Astrocyte (in vitro differentiated cells and primary cell): ENCODE measurements around the gene HIBADH. TPM values are rescaled to one million over a fixed set of nuclear protein-coding genes. Genes with fewer than 3 reads are reported as not detected.

Experiments
- DNase-seq: peaks from one replicate; pipeline ENCODE4 v3.0.0-alpha.2; 2010; ENCODE audit warnings: low read depth
- FAIRE-seq: peaks from 2 replicates; lab custom pipeline; 2011; peaks lifted over from hg19 to GRCh38; lab: Jason Lieb, UNC
- H2AFZ ChIP-seq: 2 replicates; pipeline ENCODE4 v1.6.0; 2012; ENCODE audit warnings: low read depth, low read length, inconsistent platforms
- H3K27ac ChIP-seq: 2 replicates; pipeline ENCODE4 v1.5.1; 2011; ENCODE audit warnings: low read depth, low read length, inconsistent platforms
- H3K27me3 ChIP-seq: 2 replicates; pipeline ENCODE4 v1.6.0; 2011; ENCODE audit warnings: low read length, inconsistent platforms; ENCODE audit not compliant: insufficient read depth
- H3K36me3 ChIP-seq: 2 replicates; pipeline ENCODE4 v1.5.1; 2011; ENCODE audit warnings: low read length, inconsistent platforms; ENCODE audit not compliant: insufficient read depth
- H3K4me1 ChIP-seq: 2 replicates; pipeline ENCODE4 v1.5.1; 2011; ENCODE audit warnings: low read length, inconsistent platforms; ENCODE audit not compliant: insufficient read depth
- H3K4me2 ChIP-seq: 2 replicates; pipeline ENCODE4 v1.6.0; 2012; ENCODE audit warnings: low read length, inconsistent platforms
- H3K4me3 ChIP-seq: 2 replicates; pipeline ENCODE4 v1.5.1; 2011; ENCODE audit warnings: low read depth, mild to moderate bottlenecking, low read length, inconsistent platforms; ENCODE audit not compliant: insufficient read depth
- H3K79me2 ChIP-seq: 2 replicates; pipeline ENCODE4 v1.6.0; 2012; ENCODE audit warnings: mild to moderate bottlenecking, low read length, inconsistent platforms; ENCODE audit not compliant: insufficient read depth
- H3K9ac ChIP-seq: 2 replicates; pipeline ENCODE4 v1.6.0; 2012; ENCODE audit warnings: mild to moderate bottlenecking, low read length, inconsistent platforms
- H3K9me3 ChIP-seq: 2 replicates; pipeline ENCODE4 v1.5.1; 2012; ENCODE audit warnings: low read depth, mild to moderate bottlenecking, low read length, inconsistent platforms; ENCODE audit not compliant: insufficient read depth
- H4K20me1 ChIP-seq: 2 replicates; pipeline ENCODE4 v1.6.0; 2012; ENCODE audit warnings: low read length, inconsistent platforms; ENCODE audit not compliant: insufficient read depth
- H3K27ac Mint-ChIP-seq: one replicate; pipeline ENCODE4 v1.8.0; 2021; ENCODE audit warnings: mild to moderate bottlenecking, mixed read lengths; ENCODE audit not compliant: unreplicated experiment
- H3K27me3 Mint-ChIP-seq: one replicate; pipeline ENCODE4 v1.8.0; 2021; ENCODE audit warnings: low read depth, mixed read lengths; ENCODE audit not compliant: unreplicated experiment
- H3K36me3 Mint-ChIP-seq: one replicate; pipeline ENCODE4 v1.8.0; 2021; ENCODE audit warnings: low read depth, mixed read lengths; ENCODE audit not compliant: unreplicated experiment
- H3K4me1 Mint-ChIP-seq: one replicate; pipeline ENCODE4 v1.8.0; 2021; ENCODE audit warnings: low read depth, mixed read lengths; ENCODE audit not compliant: unreplicated experiment
- H3K4me3 Mint-ChIP-seq: one replicate; pipeline ENCODE4 v1.8.0; 2021; ENCODE audit warnings: mild to moderate bottlenecking, moderate library complexity, mixed read lengths; ENCODE audit not compliant: unreplicated experiment
- H3K9me3 Mint-ChIP-seq: one replicate; pipeline ENCODE4 v1.8.0; 2021; ENCODE audit warnings: mild to moderate bottlenecking, mixed read lengths; ENCODE audit not compliant: unreplicated experiment
- CTCF ChIP-seq: IDR thresholded peaks from 2 replicates; pipeline ENCODE4 v1.5.1; 2011; ENCODE audit warnings: low read depth, mild to moderate bottlenecking, inconsistent platforms, low read length, moderate library complexity; ENCODE audit not compliant: insufficient read depth
- EZH2 ChIP-seq: IDR thresholded peaks from 2 replicates; pipeline ENCODE4 v1.6.1; 2012; ENCODE audit warnings: mild to moderate bottlenecking, low read length, inconsistent platforms; ENCODE audit not compliant: insufficient read depth
- total RNA-seq: library from RNA; stranded (reverse); gene quantifications from 2 replicates; pipeline ENCODE4 v1.2.1, GENCODE V29; 2021

Gene HIBADH
- total RNA-seq, 1 donor from 2014 or later, result 21.9 TPM

- Mint-ChIP-seq H3K4me3 (no peak overlapping the region), H3K9me3 (no peaks in the 10 kb centered on the region), H3K36me3 (no peaks in the 10 kb centered on the region), H3K27me3 (no peaks in the 10 kb centered on the region), H3K27ac (no peak overlapping the region), H3K4me1 (peaks cover 2% of the 10 kb centered on the region)
- no peak overlapping the region for H3K4me3 ChIP-seq
- H3K27ac ChIP-seq, result no peak overlapping the region
- H2AFZ ChIP-seq, result no peak overlapping the region
- FAIRE-seq (no peak), DNase-seq (no peak)
- no peaks in the 10 kb centered on the region for H3K36me3 ChIP-seq
- no peaks in the 10 kb centered on the region for H3K27me3 ChIP-seq
- no peaks in the 10 kb centered on the region for H3K4me1 ChIP-seq
- TF ChIP-seq CTCF, result no peak
- TF ChIP-seq EZH2, result no peak
- no peaks in the 10 kb centered on the region for H4K20me1 ChIP-seq
- H3K4me2 ChIP-seq, result no peak overlapping the region
- no peaks in the 10 kb centered on the region for H3K9me3 ChIP-seq
- H3K79me2 ChIP-seq, result no peaks in the 10 kb centered on the region
- no peak overlapping the region for H3K9ac ChIP-seq
Observed at GRCh38 chr7:27587429-27587828, 75.3 kb downstream of the HIBADH start.

- FAIRE-seq, result no peak
- Histone ChIP-seq H3K27me3 (no peaks in the 10 kb centered on the region), H3K36me3 (no peaks in the 10 kb centered on the region), H3K4me2 (no peak overlapping the region), H2AFZ (no peak overlapping the region), H3K4me1 (no peaks in the 10 kb centered on the region), H3K9me3 (no peaks in the 10 kb centered on the region), H3K27ac (no peak overlapping the region), H3K4me3 (no peak overlapping the region), H3K79me2 (no peaks in the 10 kb centered on the region), H3K9ac (no peak overlapping the region), H4K20me1 (no peaks in the 10 kb centered on the region)
- Mint-ChIP-seq H3K27me3 (no peaks in the 10 kb centered on the region), H3K4me1 (peaks cover 2% of the 10 kb centered on the region), H3K27ac (no peak overlapping the region), H3K4me3 (no peak overlapping the region), H3K36me3 (no peaks in the 10 kb centered on the region), H3K9me3 (no peaks in the 10 kb centered on the region)
- TF ChIP-seq EZH2 (no peak), CTCF (no peak)
- no peak for DNase-seq
Observed at GRCh38 chr7:27586825-27587224, 75.9 kb downstream of the HIBADH start.

GRCh38 chr7:27585781-27586447 is 76.8 kb downstream of the HIBADH start:
- no peak overlapping the region for H3K9ac ChIP-seq
- Mint-ChIP-seq H3K27me3 (no peaks in the 10 kb centered on the region), H3K27ac (no peak overlapping the region), H3K36me3 (no peaks in the 10 kb centered on the region), H3K9me3 (no peaks in the 10 kb centered on the region), H3K4me1 (peaks cover 2% of the 10 kb centered on the region), H3K4me3 (no peak overlapping the region)
- DNase-seq (no peak), FAIRE-seq (no peak)
- TF ChIP-seq EZH2 (no peak), CTCF (no peak)
- no peaks in the 10 kb centered on the region for H3K79me2 ChIP-seq
- H3K4me1 ChIP-seq, result no peaks in the 10 kb centered on the region
- no peaks in the 10 kb centered on the region for H3K9me3 ChIP-seq
- no peak overlapping the region for H3K4me3 ChIP-seq
- H3K27me3 ChIP-seq, result no peaks in the 10 kb centered on the region
- no peak overlapping the region for H3K4me2 ChIP-seq
- no peak overlapping the region for H3K27ac ChIP-seq
- no peaks in the 10 kb centered on the region for H3K36me3 ChIP-seq
- H4K20me1 ChIP-seq, result no peaks in the 10 kb centered on the region
- no peak overlapping the region for H2AFZ ChIP-seq
